ENCODE measurements around the gene TNS3.

GRCh38 chr7:47508389-47509380 is 73.2 kb downstream of the TNS3 start:
- no peak for TF ChIP-seq CTCF (IDR thresholded peaks at IDR 0.05 in 8 of 11, conservative IDR thresholded peaks at IDR 0.05 in 3 of 11)
- no peak for TF ChIP-seq POLR2A (IDR thresholded peaks at IDR 0.05)

Measured in spleen (tissue), 7 donors.